HEK293 (cell line): ENCODE data around the gene PLLP.

Experiments used
- CTCF ChIA-PET: fragments of 350-600 bp; formaldehyde crosslinking; extraction: SDS; loops from one replicate; lab custom pipeline; 2021; ENCODE audit warnings: antibody characterized with exemption; lab: Yijun Ruan, JAX
- POLR2A ChIA-PET: fragments of 300-600 bp; formaldehyde crosslinking; extraction: SDS; loops from one replicate; lab custom pipeline; 2020; ENCODE audit warnings: antibody characterized with exemption, inconsistent platforms; lab: Yijun Ruan, JAX
- H3K27ac ChIP-seq: fragments of 200-500 bp; sonication (Bioruptor generic); 2 replicates; pipeline ENCODE4 v1.5.1; 2014; ENCODE audit warnings: low read depth, low read length, control low read depth, inconsistent platforms; ENCODE audit errors: extremely low read depth
- H3K36me3 ChIP-seq, 2 experiments: fragments of 200-500 bp in 1 of 2; sonication (Bioruptor generic) in 1 of 2; 1 replicate in 1 of 2; 2 replicates in 1 of 2; pipeline ENCODE4 v1.5.1; 2014 to 2017; ENCODE audit warnings: inconsistent platforms in 2 of 2, low read length in 2 of 2; ENCODE audit not compliant: control insufficient read depth in 2 of 2, insufficient read depth in 1 of 2
- H3K4me1 ChIP-seq: fragments of 200-500 bp; sonication (Bioruptor generic); 2 replicates; pipeline ENCODE4 v1.5.1; 2014; ENCODE audit warnings: mild to moderate bottlenecking, low read length, inconsistent platforms; ENCODE audit not compliant: control insufficient read depth, insufficient read depth
- H3K4me3 ChIP-seq: 2 replicates; pipeline ENCODE4 v1.5.1; 2011; ENCODE audit warnings: low read depth, mild to moderate bottlenecking, control low read depth, low read length, moderate library complexity
- H3K9me3 ChIP-seq: fragments of 200-500 bp; sonication (Bioruptor generic); 2 replicates; pipeline ENCODE4 v1.5.1; 2014; ENCODE audit warnings: low read depth, low read length, inconsistent platforms; ENCODE audit not compliant: control insufficient read depth, insufficient read depth
- GLIS1 ChIP-seq: fragments of 450-650 bp; formaldehyde crosslinking; IDR thresholded peaks from 2 replicates; pipeline ENCODE4 v1.5.1; 2016; ENCODE audit warnings: missing biosample characterization, missing genetic modification characterization
- HOXA7 ChIP-seq: sonication (generic); formaldehyde crosslinking; IDR thresholded peaks from 2 replicates; pipeline ENCODE4 v1.8.1; 2022; ENCODE audit warnings: missing genetic modification reagents, borderline replicate concordance
- IKZF3 ChIP-seq: fragments of 450-650 bp; IDR thresholded peaks from 2 replicates; pipeline ENCODE4 v1.5.0; 2018; ENCODE audit warnings: missing biosample characterization, mild to moderate bottlenecking, missing genetic modification characterization, moderate library complexity
- SP2 ChIP-seq: fragments of 450-650 bp; formaldehyde crosslinking; IDR thresholded peaks from 2 replicates; pipeline ENCODE4 v1.5.1; 2016; ENCODE audit warnings: missing biosample characterization, missing genetic modification characterization
- ZNF148 ChIP-seq: fragments of 450-650 bp; formaldehyde crosslinking; IDR thresholded peaks from 2 replicates; pipeline ENCODE4 v1.5.0; 2017; ENCODE audit warnings: missing biosample characterization, missing genetic modification characterization, borderline replicate concordance
- ZNF335 ChIP-seq: fragments of 450-650 bp; formaldehyde crosslinking; conservative IDR thresholded peaks from 2 replicates; pipeline ENCODE4 v1.5.1; 2016; ENCODE audit warnings: missing biosample characterization, missing genetic modification characterization
- ZNF664 ChIP-seq: fragments of 450-650 bp; formaldehyde crosslinking; IDR thresholded peaks from 2 replicates; pipeline ENCODE4 v1.5.1; 2016; ENCODE audit warnings: missing biosample characterization, missing genetic modification characterization
- ZNF707 ChIP-seq: fragments of 450-650 bp; formaldehyde crosslinking; IDR thresholded peaks from 2 replicates; pipeline ENCODE4 v1.5.1; 2016; ENCODE audit warnings: missing biosample characterization, missing genetic modification characterization
- ZNF792 ChIP-seq: fragments of 450-650 bp; formaldehyde crosslinking; IDR thresholded peaks from 2 replicates; pipeline ENCODE4 v1.5.1; 2016; ENCODE audit warnings: missing biosample characterization, missing genetic modification characterization
- ZSCAN23 ChIP-seq: fragments of 450-650 bp; formaldehyde crosslinking; IDR thresholded peaks from 2 replicates; pipeline ENCODE4 v1.5.1; 2016; ENCODE audit warnings: missing biosample characterization, missing genetic modification characterization
- ZXDB ChIP-seq: fragments of 450-650 bp; formaldehyde crosslinking; IDR thresholded peaks from 2 replicates; pipeline ENCODE4 v1.5.1; 2016; ENCODE audit warnings: missing biosample characterization, missing genetic modification characterization

PLLP gene

DNA sequence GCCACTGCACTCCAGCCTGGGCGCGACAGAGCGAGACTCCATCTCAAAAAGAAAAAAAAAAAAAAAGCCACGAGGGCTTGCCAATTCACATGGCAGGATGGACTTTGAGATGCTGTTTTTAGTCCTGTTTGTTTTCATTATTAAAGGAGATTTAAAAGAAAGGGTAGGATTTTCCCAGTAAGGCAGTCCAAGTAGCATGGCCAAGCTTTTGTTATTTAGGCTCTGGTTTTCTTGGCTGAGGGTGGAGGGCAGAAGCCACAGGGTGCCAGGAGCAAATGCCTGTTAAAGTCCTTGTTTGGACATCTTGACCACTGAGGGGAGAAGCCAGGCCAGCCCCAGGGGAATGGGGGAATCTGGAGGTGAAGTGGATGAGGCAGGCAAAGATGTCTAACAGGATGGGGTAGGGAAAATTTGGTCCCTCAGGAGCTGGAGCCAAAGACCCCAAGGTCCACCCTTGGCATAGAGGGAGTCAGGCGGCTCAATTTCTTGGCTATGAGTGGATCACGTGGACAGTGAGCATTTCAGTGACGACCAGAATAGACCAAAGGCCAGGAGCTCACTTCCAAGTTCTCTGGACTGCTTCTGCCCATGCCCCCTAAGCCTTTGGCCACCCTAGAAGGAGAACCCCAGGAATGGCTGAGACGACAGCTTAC lies 20.8 kb upstream of the PLLP start:
- CTCF ChIA-PET, result interaction anchor here (0.6 to 9.4 kb wide), 4 partner anchors 17 to 214 kb away, joined by 3 to 290 read pairs (median 6); no protein-coding TSS in a partner anchor

GRCh38 chr16:57304169-57305061 lies 19.9 kb upstream of the PLLP start:
- H3K4me3 ChIP-seq, result no peak overlapping the region
- CTCF ChIA-PET, result interaction anchor here (0.5 to 9.4 kb wide), 4 partner anchors 18 to 215 kb away, joined by 3 to 290 read pairs (median 6); no protein-coding TSS in a partner anchor
- no peak overlapping the region for H3K27ac ChIP-seq
- no peaks in the 10 kb centered on the region for H3K9me3 ChIP-seq
- H3K4me1 ChIP-seq, result no peaks in the 10 kb centered on the region
- POLR2A ChIA-PET, result interaction anchor here (1.4 to 1.6 kb wide), 2 partner anchors 143 kb away, joined by 3 to 4 read pairs; partner anchors contain the start of genes CIAPIN1 and COQ9
- TF ChIP-seq GLIS1 (tag by site-specific recombination), result peak; percentile 33; the same call in 1 of the 2 replicates
- peak; percentile 56 for TF ChIP-seq ZNF335
- TF ChIP-seq ZXDB (tag by site-specific recombination), result no peak
- TF ChIP-seq ZNF664 (tag by site-specific recombination), result peak; percentile 58; the same call in 1 of the 2 replicates
- no peaks in the 10 kb centered on the region for H3K36me3 ChIP-seq

More for the DNA sequence above, 20.8 kb upstream of the PLLP start:
- no peaks in the 10 kb centered on the region for H3K36me3 ChIP-seq
- no peak for TF ChIP-seq ZNF707 (tag by site-specific recombination)
- H3K4me1 ChIP-seq, result no peaks in the 10 kb centered on the region
- no peak overlapping the region for H3K4me3 ChIP-seq
- no peaks in the 10 kb centered on the region for H3K9me3 ChIP-seq
- no peak overlapping the region for H3K27ac ChIP-seq
- POLR2A ChIA-PET, result interaction anchor here (1.4 kb wide), 1 partner anchor 142 kb away, joined by 4 read pairs; the partner anchor contains the start of genes CIAPIN1 and COQ9

GRCh38 chr16:57303910-57304168 lies 19.4 kb upstream of the PLLP start:
- H3K27ac ChIP-seq, result no peak overlapping the region
- no peaks in the 10 kb centered on the region for H3K36me3 ChIP-seq
- ChIA-PET POLR2A (interaction anchor here (1.6 kb wide), 1 partner anchor 143 kb away, joined by 3 read pairs; the partner anchor contains the start of genes CIAPIN1 and COQ9), CTCF (interaction anchor here (0.5 to 9.4 kb wide), 2 partner anchors 118 to 212 kb away, joined by 3 to 290 read pairs; no protein-coding TSS in a partner anchor)
- H3K4me3 ChIP-seq, result no peak overlapping the region
- no peaks in the 10 kb centered on the region for H3K9me3 ChIP-seq
- no peaks in the 10 kb centered on the region for H3K4me1 ChIP-seq
- TF ChIP-seq HOXA7 (CRISPR knock-in tag) (no peak), ZNF792 (tag by site-specific recombination) (no peak), IKZF3 (tag by site-specific recombination) (no peak), ZNF148 (tag by site-specific recombination) (no peak)

- ChIA-PET POLR2A (interaction anchor here (1.6 kb wide), 1 partner anchor 144 kb away, joined by 3 read pairs; the partner anchor contains the start of genes CIAPIN1 and COQ9), CTCF (interaction anchor here (0.5 to 9.4 kb wide), 7 partner anchors 14 to 216 kb away, joined by 3 to 290 read pairs (median 3); no protein-coding TSS in a partner anchor)
- H3K4me1 ChIP-seq, result no peaks in the 10 kb centered on the region
- no peaks in the 10 kb centered on the region for H3K9me3 ChIP-seq
- no peaks in the 10 kb centered on the region for H3K36me3 ChIP-seq
- no peak overlapping the region for H3K4me3 ChIP-seq
- no peak for TF ChIP-seq ZNF707 (tag by site-specific recombination)
- TF ChIP-seq ZSCAN23 (tag by site-specific recombination), result no peak
- no peak for TF ChIP-seq SP2 (tag by site-specific recombination)
- no peak overlapping the region for H3K27ac ChIP-seq
Observed at GRCh38 chr16:57303021-57303909, 18.8 kb upstream of the PLLP start.
